NCI-H2227 (cell line): ENCODE data around the gene ACSL5.
"Not testable (repeated sequence)": the region's sequence is repeated elsewhere in the genome, so short reads cannot be mapped to it uniquely, and the experiment has no call there.

Experiments
- DNase-seq: peaks from one replicate; lab custom pipeline; 2025; ENCODE audit not compliant: unreplicated experiment; lab: John Stamatoyannopoulos, UW

ACSL5 gene

GRCh38 chr10:112349521-112350085 is 24.3 kb upstream of the ACSL5 start:
- peak; percentile 6 for DNase-seq

- DNase-seq: no peak
Measured at GRCh38 chr10:112351146-112351545, 22.8 kb upstream of the ACSL5 start.

- DNase-seq: no peak
Measured at GRCh38 chr10:112352044-112352443, 21.9 kb upstream of the ACSL5 start.

GRCh38 chr10:112353046-112353445 is 20.9 kb upstream of the ACSL5 start:
- DNase-seq: no peak

GRCh38 chr10:112356686-112357085 is 17.2 kb upstream of the ACSL5 start:
- DNase-seq: no peak

GRCh38 chr10:112359606-112360307 is 14.2 kb upstream of the ACSL5 start:
- DNase-seq: no peak

- DNase-seq: no peak
Measured at GRCh38 chr10:112360308-112361270, 13.3 kb upstream of the ACSL5 start.

- DNase-seq: no peak
Measured at GRCh38 chr10:112361951-112362751, 11.8 kb upstream of the ACSL5 start.

GRCh38 chr10:112362833-112363232 is 11.1 kb upstream of the ACSL5 start:
- no peak for DNase-seq

- no peak for DNase-seq
Measured at GRCh38 chr10:112363696-112364688, 9.9 kb upstream of the ACSL5 start.

- no peak for DNase-seq
Measured at GRCh38 chr10:112365014-112365432, 8.9 kb upstream of the ACSL5 start.

GRCh38 chr10:112365451-112365850 is 8.5 kb upstream of the ACSL5 start:
- DNase-seq: no peak

GRCh38 chr10:112366992-112367391 is 6.9 kb upstream of the ACSL5 start:
- DNase-seq: no peak

- no peak for DNase-seq
Measured at GRCh38 chr10:112367516-112367915, 6.4 kb upstream of the ACSL5 start.

- DNase-seq: no peak
Measured at GRCh38 chr10:112369495-112370423, 4.2 kb upstream of the ACSL5 start.

GRCh38 chr10:112370424-112370819 is 3.5 kb upstream of the ACSL5 start:
- DNase-seq: no peak

GRCh38 chr10:112371326-112371725 is 2.6 kb upstream of the ACSL5 start:
- DNase-seq: not testable (repeated sequence)

GRCh38 chr10:112372182-112372810 is 1.6 kb upstream of the ACSL5 start:
- not testable (repeated sequence) for DNase-seq
